AG20443 (cell line): ENCODE measurements around the gene SHOC1.
"Not testable (repeated sequence)": the region's sequence is repeated elsewhere in the genome, so short reads cannot be mapped to it uniquely, and the experiment has no call there.

Experiments
- DNase-seq: peaks from one replicate; pipeline ENCODE4 v3.0.0; 2012; ENCODE audit warnings: low spot score, mixed read lengths

Gene SHOC1

DNA sequence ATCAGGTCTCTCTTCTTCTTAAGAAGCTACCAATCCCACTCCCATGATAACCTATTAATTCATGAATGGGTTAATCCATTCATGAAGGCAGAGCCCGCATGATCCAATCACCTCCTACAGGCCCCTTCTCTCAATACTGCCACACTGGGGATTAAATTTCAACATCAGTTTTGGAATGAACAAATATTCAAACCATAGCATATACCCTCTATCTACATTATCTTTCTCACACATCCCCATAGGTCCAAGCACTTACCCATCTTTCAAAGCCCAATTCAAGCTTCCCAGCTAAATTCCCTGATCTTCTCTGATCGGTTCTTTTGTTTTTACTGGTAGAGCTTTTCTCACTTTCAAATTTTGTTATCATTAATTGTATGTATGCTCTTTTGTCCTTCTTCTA, 10.5 kb upstream of the SHOC1 start:
- no peak for DNase-seq

DNA sequence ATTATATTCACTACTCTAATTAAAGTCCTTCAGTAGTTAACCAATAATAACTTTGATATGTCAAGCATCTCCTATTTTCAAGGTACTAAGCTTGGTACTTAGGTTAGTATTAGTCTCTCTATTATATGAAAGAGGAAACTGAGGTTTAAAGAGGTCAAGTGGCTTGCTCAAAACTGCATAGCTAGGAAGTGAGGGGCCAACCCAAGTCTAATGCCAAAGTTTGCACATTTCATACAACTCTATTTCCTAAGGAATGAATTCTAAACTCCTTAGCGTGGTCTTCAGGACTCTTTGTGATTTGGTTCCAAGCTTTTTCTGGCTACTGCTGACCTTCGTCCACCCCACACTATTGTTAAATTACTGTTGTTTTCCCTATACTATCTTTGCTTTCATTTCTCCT, 9.9 kb upstream of the SHOC1 start:
- no peak for DNase-seq

DNA sequence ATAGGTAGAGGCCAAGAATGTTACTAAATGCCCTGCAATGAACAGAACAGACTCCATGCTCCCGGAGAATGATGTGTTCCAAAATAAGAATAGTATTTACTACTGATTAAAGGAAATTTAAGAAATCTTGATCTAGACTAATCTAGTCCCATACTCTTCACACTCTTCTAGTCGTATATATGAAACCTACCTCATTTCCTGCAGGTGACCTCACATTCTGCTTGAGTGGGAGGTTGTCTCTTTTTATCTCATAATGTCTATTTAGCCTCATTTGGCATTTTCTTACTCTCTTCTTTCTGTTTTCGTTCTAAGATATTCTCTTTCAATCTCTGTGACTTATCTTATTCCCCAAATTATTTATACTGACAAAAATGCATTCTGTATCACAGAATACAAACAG, 9.2 kb upstream of the SHOC1 start:
- DNase-seq, result no peak

DNA sequence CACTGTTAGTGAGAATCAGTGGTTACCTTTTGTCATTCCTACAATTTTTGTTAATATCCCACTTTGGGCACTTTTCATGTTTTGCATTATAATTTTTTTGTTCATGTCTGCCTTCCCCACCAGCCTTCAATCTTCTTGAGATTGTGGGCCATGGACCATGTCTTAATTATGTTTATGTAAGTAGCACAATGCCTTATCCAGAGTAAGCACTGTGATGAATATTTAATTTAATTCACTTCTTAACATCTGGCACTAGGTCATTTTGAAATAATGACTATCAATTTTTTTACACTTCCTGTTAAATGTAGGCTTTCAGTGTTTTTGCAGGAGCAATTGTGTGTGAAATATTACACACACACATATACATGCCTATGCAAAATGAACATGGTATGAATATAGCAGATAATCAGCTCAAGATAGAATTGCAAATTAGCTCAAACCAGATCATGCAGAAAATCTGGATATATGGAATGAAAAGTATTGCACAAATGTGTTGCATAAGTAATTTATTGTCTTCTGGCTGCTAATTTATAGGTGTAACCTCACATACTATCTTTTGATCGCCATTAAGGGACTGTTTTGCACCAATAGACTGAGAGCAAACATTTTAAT, 5.3 kb upstream of the SHOC1 start:
- DNase-seq, result no peak

DNA sequence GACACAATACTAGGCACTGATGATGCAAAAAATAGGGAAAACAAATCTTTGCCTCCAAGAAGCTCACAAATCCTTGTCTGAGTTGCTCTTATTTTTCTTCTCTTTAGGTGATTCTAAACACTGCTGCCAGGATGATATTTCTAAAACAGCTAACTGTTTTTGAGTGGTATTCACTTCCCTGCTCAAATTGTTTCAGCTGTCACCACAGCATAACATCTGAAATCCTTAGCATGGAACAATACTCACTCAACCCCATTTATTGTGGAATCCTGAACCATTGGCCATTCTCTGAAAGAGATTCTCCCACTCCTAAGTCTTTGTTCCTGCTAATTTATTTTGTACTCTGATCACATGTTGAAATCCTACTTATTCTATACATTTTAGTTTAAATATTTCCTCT, 4.8 kb upstream of the SHOC1 start:
- DNase-seq, result no peak

DNA sequence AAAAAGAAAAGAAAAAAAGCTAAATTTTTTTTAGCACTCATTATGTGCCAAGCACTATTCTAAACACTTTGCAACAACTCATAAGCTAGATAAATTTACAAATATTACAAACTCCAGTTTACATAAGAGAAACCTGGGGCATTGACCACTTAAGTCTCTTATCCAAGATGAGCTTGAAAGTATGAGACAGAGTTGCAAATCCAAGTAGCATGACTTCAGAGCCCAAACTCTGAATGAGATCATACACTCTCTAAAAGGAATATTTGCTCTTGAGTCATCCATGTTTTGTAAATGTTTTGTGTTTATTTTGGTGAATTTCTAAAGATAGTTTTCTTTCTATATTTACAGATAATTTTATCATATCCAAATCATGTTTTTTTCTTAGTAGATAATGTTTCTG, 4.0 kb upstream of the SHOC1 start:
- peak; percentile 33 for DNase-seq

DNA sequence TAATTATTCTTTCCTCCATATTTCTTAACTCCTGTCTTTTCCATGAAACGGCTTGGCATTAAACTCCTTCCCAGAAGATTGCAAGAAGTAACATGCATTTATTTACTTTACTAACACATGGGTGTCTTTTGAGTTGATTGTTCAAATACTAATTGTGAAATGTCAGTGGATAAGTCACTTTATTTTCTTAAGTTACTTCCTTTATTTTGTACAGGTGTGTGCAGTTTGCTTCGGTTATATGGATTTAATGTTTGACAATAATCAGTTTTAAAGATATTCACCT, 761 bp upstream of the SHOC1 start:
- DNase-seq, result no peak

DNA sequence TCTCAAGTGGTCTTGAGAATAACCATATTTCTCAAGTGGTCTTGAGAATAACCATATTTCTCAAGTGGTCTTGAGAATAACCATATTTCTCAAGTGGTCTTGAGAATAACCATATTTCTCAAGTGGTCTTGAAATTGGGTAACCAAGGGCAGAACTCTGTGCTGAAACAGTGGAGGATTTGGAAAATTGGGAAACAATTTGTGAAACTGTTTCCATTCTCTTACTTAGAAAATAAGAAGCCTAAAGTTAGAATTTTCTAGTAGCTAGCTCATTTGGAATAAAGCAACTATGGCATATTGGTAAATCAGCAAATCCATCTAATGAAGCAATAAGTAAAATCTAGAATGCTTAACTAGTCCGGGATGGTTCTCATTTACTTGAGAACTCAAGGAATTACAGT, 2.9 kb downstream of the SHOC1 start:
- DNase-seq, result not testable (repeated sequence)

DNA sequence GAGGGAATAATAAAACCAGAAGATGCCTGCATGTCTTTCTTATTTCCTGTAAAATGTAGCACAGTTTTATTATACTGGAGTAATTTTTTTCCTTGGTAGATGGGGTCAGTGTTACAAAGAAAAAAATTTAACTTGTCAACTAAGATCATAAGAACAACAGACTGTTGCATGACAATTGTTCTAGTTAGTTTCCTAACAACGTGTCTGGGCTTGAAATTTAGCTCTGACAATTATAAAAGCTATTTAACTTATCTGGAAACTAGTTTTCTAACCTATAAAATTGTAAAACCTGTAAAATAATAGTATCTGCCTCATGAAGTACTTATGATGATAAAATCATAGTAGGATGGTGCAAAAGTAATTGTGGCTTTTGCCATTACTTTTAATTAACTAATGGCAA, 4.9 kb downstream of the SHOC1 start:
- no peak for DNase-seq

DNA sequence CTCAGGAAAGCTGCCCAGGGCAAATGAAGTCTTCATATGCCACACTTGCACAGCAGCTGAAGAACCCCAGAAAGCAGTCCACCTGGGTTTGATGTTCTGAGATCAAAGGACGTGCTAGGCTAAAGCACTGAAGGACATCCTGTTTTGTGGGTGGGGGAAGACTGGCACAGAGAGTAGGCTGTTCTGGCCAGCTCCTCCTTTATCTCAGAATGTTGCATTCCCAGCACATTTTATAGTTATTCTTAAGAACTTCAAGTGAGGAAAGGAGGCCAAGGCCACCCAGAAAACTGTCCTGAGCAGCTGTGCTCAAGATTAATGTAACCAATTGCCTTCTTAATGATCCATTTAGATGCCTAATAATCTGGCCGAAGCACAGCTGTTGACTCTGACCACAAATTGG, 10.9 kb downstream of the SHOC1 start:
- DNase-seq, result no peak

DNA sequence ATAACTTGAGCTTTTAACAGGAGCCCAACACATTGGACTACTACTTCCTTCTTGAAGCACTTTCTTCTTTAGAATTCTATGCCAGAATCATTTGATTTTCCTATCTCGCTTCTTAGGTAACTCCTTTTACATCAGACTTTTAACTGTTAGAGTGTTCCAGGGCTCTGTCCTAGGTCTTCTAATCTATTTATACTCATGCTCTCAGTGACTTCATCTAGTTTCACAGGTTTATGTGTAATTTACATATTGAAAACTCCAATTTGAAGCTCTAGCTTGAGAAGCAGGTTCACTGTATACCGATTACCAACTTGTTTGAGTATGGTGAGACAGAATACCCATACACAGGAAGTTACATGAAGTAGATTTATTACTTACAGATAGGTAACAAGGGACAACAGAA, 11.3 kb downstream of the SHOC1 start:
- DNase-seq, result no peak

DNA sequence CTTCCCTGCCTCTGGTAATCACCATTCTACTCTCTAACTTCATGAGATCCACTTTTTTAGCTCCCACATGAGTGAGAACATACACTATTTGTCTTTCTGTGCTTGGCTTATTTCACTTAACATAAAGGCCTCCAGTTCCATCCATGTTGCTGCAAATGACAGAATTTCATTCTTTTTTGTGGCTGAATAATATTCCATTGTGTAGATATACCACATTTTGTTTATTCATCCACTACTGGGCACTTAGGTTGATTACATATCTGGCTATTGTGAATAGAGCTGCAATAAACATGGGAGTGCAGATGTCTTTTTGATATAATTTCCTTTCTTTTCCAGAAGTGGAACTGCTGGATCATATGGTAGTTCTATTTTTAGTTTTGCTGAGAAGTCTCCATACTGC, 28.7 kb downstream of the SHOC1 start:
- DNase-seq, result no peak

DNA sequence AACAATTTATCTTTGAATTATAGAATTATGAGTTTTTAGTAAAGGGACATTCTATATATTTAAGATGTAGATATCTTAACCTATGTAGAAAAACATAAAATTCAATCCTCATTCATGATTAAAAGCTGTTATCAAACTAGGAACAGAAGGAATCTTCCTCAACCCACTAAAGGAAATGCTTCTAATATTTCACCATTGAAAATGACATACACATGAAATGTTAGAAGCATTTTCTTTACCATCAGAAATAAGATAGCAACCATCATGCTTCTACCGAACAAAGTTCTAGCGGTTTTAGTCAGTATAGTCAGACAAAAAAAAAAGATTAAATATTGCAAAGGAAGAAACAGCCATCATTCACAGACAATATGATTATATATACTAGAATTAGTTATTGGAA, 32.2 kb downstream of the SHOC1 start:
- no peak for DNase-seq

DNA sequence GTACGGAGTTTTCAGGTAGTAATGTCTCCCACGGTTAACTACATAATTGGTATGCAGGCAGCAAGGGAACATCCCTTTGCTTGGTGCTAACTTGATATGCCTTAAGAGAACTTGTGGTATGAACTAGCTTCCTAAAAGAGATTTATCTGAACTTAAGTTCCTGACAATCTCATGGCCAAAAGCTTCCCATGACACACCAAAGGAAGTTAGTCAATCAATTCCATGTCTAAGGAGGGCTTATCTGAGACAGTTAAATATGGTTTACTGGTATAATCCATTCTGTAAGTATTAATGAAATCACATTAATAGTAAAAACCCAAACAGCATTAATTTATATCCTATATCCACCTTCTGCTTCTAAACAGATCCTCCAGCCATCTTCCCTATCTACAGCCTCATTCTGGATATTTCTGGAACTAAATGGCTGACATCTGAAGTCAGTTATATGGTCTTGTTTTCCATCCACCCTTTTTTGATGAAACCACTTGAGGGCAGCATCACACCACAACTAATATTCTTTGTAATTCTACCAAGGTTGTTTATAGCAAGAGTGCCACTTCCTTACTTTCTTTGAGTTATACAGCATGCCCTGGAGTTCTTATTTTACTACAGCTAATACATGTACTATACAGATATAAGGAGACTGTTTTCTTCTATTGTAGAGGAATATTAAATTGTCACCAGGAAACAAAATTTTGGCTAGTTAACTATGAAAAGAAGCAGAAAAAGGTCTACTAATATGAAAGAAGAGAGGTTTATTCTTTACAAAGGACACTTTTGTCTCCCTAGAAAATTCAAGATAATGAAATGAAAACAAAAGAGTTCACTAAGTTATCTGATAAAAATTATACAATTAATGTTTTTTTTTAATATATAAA, 34.7 kb downstream of the SHOC1 start:
- DNase-seq, result peak; percentile 54

DNA sequence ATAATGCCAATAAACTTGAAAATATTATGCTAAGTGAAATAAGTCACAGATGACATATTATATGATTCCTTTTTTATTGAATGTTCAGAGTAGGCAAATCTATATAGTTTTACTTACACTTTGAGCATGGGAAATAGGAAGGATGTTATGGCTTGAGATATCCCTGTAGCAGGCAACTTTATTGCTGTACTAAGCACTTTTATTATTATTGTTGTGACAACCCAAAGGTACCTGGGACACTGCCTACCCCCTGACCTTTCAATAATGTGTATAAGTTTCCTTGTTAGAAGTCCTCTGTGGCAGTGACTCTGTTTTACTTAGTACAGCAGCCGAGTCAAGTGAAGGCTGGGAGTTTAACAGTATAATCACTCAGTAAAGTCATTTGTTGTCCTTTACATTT, 39.9 kb downstream of the SHOC1 start:
- DNase-seq, result no peak

DNA sequence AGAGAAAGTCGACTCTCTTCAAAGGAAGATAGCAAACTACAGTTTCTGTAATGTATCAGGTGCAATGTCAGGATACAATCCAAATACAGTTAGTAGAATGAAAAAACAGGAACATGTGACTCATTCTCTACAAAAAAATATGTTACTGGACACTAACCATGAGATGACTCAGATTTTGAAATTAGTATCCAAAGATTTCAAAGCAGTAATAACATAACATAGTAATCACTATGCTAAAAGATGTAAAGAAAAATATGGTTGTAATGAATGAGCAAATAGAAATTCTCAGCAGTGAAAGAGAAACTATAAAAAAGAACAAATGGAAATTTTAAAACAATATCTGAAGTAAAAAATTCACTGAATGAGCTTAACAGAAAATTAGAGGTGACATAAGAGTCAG, 42.3 kb downstream of the SHOC1 start:
- no peak for DNase-seq
